ENCODE measurements around the gene KDM3A. TPM values are rescaled to one million over a fixed set of nuclear protein-coding genes. Genes with fewer than 3 reads are reported as not detected.

KDM3A gene
- total RNA-seq, 1 experiment from 2014 or later = 52.4 TPM

- ChIA-PET POLR2A (no interaction called here), CTCF (interaction anchor here (1.5 kb wide), 1 partner anchor 80 kb away, joined by 3 read pairs; no protein-coding TSS in a partner anchor)
- no TSS peak for BruUV-seq (replicated peaks)
- Mint-ChIP-seq H3K27me3 (ENCODE audit: insufficient read depth, unreplicated experiment) (no peaks in the 10 kb centered on the region), H3K4me1 (ENCODE audit: low read depth, unreplicated experiment) (no peaks in the 10 kb centered on the region), H3K4me3 (ENCODE audit: unreplicated experiment) (no peak overlapping the region), H3K36me3 (ENCODE audit: insufficient read depth, unreplicated experiment) (peaks cover 57% of the 10 kb centered on the region), H3K27ac (ENCODE audit: unreplicated experiment) (no peak overlapping the region), H3K9me3 (ENCODE audit: unreplicated experiment) (no peaks in the 10 kb centered on the region)
- Histone ChIP-seq H3K27me3 (replicated peaks; ENCODE audit: control insufficient read depth, insufficient read depth, low read length) (no peaks in the 10 kb centered on the region), H3K36me3 (ENCODE audit: control insufficient read depth, insufficient read depth, low read length) (peaks cover 12% of the 10 kb centered on the region), H3K4me3 (ENCODE audit: low read depth, low read length) (no peak overlapping the region), H3K9me3 (no peaks in the 10 kb centered on the region), H3K4me1 (no peaks in the 10 kb centered on the region)
- intact Hi-C loops (cut with micrococcal nuclease; ENCODE audit: unreplicated experiment) = no loop called here
- TF ChIP-seq CTCF (IDR thresholded peaks at IDR 0.05; ENCODE audit: insufficient read depth in 1 of 2, low read depth in 1 of 2, low read length in 1 of 2, severe bottlenecking in 1 of 2, unreplicated experiment in 1 of 2) = no peak
- no peak for DNase-seq
Observed at GRCh38 chr2:86476092-86476491, 34.9 kb downstream of the KDM3A start.

GRCh38 chr2:86476918-86477317 lies 35.7 kb downstream of the KDM3A start:
- ChIA-PET POLR2A (no interaction called here), CTCF (interaction anchor here (1.5 kb wide), 1 partner anchor 80 kb away, joined by 3 read pairs; no protein-coding TSS in a partner anchor)
- H3K4me3 Mint-ChIP-seq (ENCODE audit: unreplicated experiment) = no peak overlapping the region

GRCh38 chr2:86477349-86477748 lies 36.2 kb downstream of the KDM3A start:
- Histone ChIP-seq H3K9me3 (no peaks in the 10 kb centered on the region), H3K4me1 (no peaks in the 10 kb centered on the region), H3K4me3 (ENCODE audit: low read depth, low read length) (no peak overlapping the region), H3K36me3 (ENCODE audit: control insufficient read depth, insufficient read depth, low read length) (peaks cover 12% of the 10 kb centered on the region), H3K27me3 (replicated peaks; ENCODE audit: control insufficient read depth, insufficient read depth, low read length) (no peaks in the 10 kb centered on the region)
- DNase-seq = no peak
- BruUV-seq (replicated peaks) = no TSS peak
- H3K27me3 Mint-ChIP-seq (ENCODE audit: insufficient read depth, unreplicated experiment) = no peaks in the 10 kb centered on the region
- no peaks in the 10 kb centered on the region for H3K9me3 Mint-ChIP-seq (ENCODE audit: unreplicated experiment)
- no peak overlapping the region for H3K27ac Mint-ChIP-seq (ENCODE audit: unreplicated experiment)
- ChIA-PET POLR2A (no interaction called here), CTCF (no interaction called here)
- H3K4me3 Mint-ChIP-seq (ENCODE audit: unreplicated experiment) = no peak overlapping the region
- intact Hi-C loops (cut with micrococcal nuclease; ENCODE audit: unreplicated experiment) = no loop called here
- H3K4me1 Mint-ChIP-seq (ENCODE audit: low read depth, unreplicated experiment) = no peaks in the 10 kb centered on the region
- TF ChIP-seq CTCF (IDR thresholded peaks at IDR 0.05; ENCODE audit: insufficient read depth in 1 of 2, low read depth in 1 of 2, low read length in 1 of 2, severe bottlenecking in 1 of 2, unreplicated experiment in 1 of 2) = no peak
- H3K36me3 Mint-ChIP-seq (ENCODE audit: insufficient read depth, unreplicated experiment) = peaks cover 69% of the 10 kb centered on the region

More at GRCh38 chr2:86476918-86477317, 35.7 kb downstream of the KDM3A start:
- Mint-ChIP-seq H3K27ac (ENCODE audit: unreplicated experiment) (no peak overlapping the region), H3K27me3 (ENCODE audit: insufficient read depth, unreplicated experiment) (no peaks in the 10 kb centered on the region), H3K4me1 (ENCODE audit: low read depth, unreplicated experiment) (no peaks in the 10 kb centered on the region), H3K9me3 (ENCODE audit: unreplicated experiment) (no peaks in the 10 kb centered on the region), H3K36me3 (ENCODE audit: insufficient read depth, unreplicated experiment) (peaks cover 65% of the 10 kb centered on the region)
- intact Hi-C loops (cut with micrococcal nuclease; ENCODE audit: unreplicated experiment) = no loop called here
- H3K4me1 ChIP-seq = no peaks in the 10 kb centered on the region
- DNase-seq = no peak
- TF ChIP-seq CTCF (IDR thresholded peaks at IDR 0.05; ENCODE audit: insufficient read depth in 1 of 2, low read depth in 1 of 2, low read length in 1 of 2, severe bottlenecking in 1 of 2, unreplicated experiment in 1 of 2) = no peak
- peaks cover 12% of the 10 kb centered on the region for H3K36me3 ChIP-seq (ENCODE audit: control insufficient read depth, insufficient read depth, low read length)
- H3K4me3 ChIP-seq (ENCODE audit: low read depth, low read length) = no peak overlapping the region
- no peaks in the 10 kb centered on the region for H3K9me3 ChIP-seq
- no TSS peak for BruUV-seq (replicated peaks)
- H3K27me3 ChIP-seq (replicated peaks; ENCODE audit: control insufficient read depth, insufficient read depth, low read length) = no peaks in the 10 kb centered on the region

Measured in Caco-2 (cell line).